LNCaP clone FGC (cell line): ENCODE data around the gene C1QTNF8.

Experiments used
- DNase-seq: peaks from one replicate; pipeline ENCODE4 v3.0.0-alpha.2; 2011; ENCODE audit warnings: low read depth
- H3K4me3 ChIP-seq: 2 replicates; pipeline ENCODE4 v1.5.1; 2011; ENCODE audit warnings: mild to moderate bottlenecking, low read depth, low read length, control low read depth
- CTCF ChIP-seq: IDR thresholded peaks from 2 replicates; pipeline ENCODE4 v1.5.1; 2012; ENCODE audit warnings: mild to moderate bottlenecking; ENCODE audit not compliant: control insufficient read depth, insufficient read depth; ENCODE audit errors: extremely low read depth

The C1QTNF8 gene

DNA sequence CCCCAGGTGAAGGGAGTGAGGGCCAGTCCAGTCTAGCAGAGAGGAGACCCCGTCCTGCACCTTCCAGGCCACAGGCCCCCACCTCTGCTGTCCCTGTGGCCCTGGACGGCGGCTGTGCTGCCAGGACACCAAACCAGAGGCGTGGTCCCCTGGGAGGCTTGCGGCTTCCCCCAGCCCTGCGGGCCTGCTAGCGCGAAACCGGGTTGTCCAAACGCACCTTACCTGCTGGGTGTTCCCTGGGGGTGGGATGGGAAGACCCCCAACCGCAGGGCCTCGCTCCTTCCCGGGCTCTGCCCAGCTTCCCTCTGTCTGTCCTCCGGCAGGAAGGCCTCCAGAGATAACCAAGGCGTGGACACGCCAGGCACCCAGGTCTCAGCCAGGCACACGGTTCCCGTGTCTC is 37.2 kb upstream of the C1QTNF8 start:
- no peak for DNase-seq
- no peak overlapping the region for H3K4me3 ChIP-seq
- no peak for TF ChIP-seq CTCF

DNA sequence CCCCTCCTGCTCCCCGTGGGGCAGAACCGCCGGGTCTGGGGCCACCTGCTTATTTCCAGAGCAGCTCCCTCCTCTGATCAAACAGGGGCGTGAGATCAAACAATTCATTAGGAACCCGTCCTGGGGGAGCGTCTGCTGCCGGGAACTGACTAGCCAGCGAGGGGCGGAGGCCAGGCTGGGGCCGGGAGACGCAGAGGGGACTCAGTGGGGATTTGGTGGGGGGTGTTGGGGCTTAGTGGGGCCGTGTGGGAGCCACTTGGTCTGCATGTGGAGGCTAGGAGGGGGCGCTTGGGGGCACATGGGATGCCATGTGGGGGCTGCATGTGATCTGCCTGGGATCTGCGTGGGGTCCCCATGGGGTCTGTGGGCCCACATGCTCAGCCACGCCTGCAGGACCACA is 36.4 kb upstream of the C1QTNF8 start:
- DNase-seq = no peak
- H3K4me3 ChIP-seq = no peak overlapping the region
- no peak for TF ChIP-seq CTCF

GRCh38 chr16:1131378-1131994 is 35.4 kb upstream of the C1QTNF8 start:
- DNase-seq = no peak
- H3K4me3 ChIP-seq = no peak overlapping the region
- TF ChIP-seq CTCF = no peak

DNA sequence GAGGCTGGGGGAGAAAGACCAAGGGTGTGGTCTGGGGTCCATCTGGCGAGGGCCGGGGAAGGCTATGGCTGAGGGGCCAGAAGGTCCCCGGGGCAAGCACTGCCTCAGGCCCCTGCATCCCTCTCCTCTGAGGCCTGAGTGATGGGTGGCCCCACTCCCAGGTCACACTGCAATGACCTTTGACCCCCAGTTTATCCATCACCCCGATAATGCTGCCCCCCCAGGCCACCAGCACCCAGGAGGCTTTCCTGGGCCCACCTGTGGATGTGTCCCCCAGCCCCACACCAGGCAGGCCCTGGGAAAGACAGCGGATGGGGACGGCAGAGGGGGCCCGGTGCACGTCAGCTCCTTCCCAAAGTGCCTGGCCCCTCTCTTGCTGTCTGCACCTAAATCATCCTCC is 34.3 kb upstream of the C1QTNF8 start:
- TF ChIP-seq CTCF = no peak

GRCh38 chr16:1129106-1129960 is 33.3 kb upstream of the C1QTNF8 start:
- H3K4me3 ChIP-seq = no peak overlapping the region
- DNase-seq = no peak
- no peak for TF ChIP-seq CTCF

More for the DNA sequence above, 34.3 kb upstream of the C1QTNF8 start:
- no peak for DNase-seq
- no peak overlapping the region for H3K4me3 ChIP-seq

- H3K4me3 ChIP-seq = no peak overlapping the region
- TF ChIP-seq CTCF = no peak
- DNase-seq = no peak
Observed at GRCh38 chr16:1127971-1128715, 32.1 kb upstream of the C1QTNF8 start.
